Body of pancreas (tissue), 4 donors: ENCODE results near the gene GCNT1.
A peak's percentile ranks its signal among the peaks of the same experiment; 100 is the strongest.

ENCODE experiments used
- CTCF ChIP-seq, 7 experiments: fragments of 450-650 bp in 4 of 7; fragments of 200-600 bp in 3 of 7; sonication (generic) in 3 of 7; IDR thresholded peaks; one replicate each; pipeline ENCODE4 v1.5.1; 2016 to 2019; ENCODE audit warnings: antibody characterized with exemption in 7 of 7
- POLR2A ChIP-seq, 3 donors: fragments of 450-650 bp; IDR thresholded peaks; one replicate each; pipeline ENCODE4 v1.6.1; 2016; ENCODE audit warnings: antibody characterized with exemption in 3 of 3, mild to moderate bottlenecking in 2 of 3

DNA sequence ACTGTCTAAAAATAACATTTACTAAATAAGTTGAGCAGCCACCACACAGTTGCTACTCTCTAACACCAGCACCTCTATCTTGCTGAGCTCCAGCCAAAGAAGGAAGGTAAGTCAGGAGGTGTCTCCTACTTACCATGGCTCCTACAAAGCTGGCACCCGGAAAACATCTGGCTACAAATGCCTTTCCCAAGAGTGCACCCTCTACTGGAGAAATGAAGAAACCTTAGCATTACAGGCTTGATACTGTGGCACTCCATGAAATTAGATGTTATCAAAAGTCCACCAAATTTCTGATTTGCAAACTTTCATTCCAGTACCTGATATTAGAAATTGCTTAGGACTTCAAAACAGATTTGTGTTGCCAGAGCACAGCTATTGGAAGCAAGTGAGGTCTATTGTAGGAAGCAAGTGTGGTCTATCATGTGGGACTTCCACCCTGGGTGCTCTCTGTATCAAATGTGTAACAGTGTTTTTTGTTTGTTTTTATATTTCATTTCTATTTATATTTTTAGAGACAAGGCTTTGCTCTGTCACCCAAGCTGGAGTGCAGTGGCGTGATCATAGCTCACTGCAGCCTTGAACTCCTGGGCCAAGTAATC, 39.1 kb upstream of the GCNT1 start:
- peak; percentile 21 to 57 (median 51) for TF ChIP-seq CTCF (IDR thresholded peaks at IDR 0.05)
- TF ChIP-seq POLR2A (IDR thresholded peaks at IDR 0.05) = no peak
